OCI-LY7 (cell line): ENCODE results near the gene SLC39A13. TPM values are rescaled to one million over a fixed set of nuclear protein-coding genes. Genes with fewer than 3 reads are reported as not detected.

Experiments used
- BruUV-seq: library from RNA; stranded (reverse); fragments of 400-500 nt; replicated peaks from 2 replicates; lab custom pipeline; 2021; lab: Mats Ljungman, UMichigan
- CTCF ChIA-PET: fragments of 300-600 bp; sonication (Branson Sonifier 250); formaldehyde crosslinking; loops from one replicate; lab custom pipeline; 2022; ENCODE audit warnings: antibody characterized with exemption; ENCODE audit not compliant: unreplicated experiment; lab: Charles Lee
- POLR2A ChIA-PET: fragments of 300-600 bp; sonication (Branson Sonifier 250); formaldehyde crosslinking; loops from one replicate; lab custom pipeline; 2022; ENCODE audit warnings: antibody characterized with exemption; lab: Charles Lee
- DNase-seq: peaks from one replicate; pipeline ENCODE4 v3.0.0-alpha.2; 2015; ENCODE audit warnings: low spot score
- H2AFZ ChIP-seq: fragments of 200-600 bp; sonication (generic), shearing (Covaris generic); 2 replicates; pipeline ENCODE4 v1.6.1; 2014; ENCODE audit warnings: mild to moderate bottlenecking, antibody characterized with exemption, low read length, moderate library complexity
- H3K27ac ChIP-seq: fragments of 200-600 bp; sonication (generic); 2 replicates; pipeline ENCODE4 v1.5.1; 2014; ENCODE audit warnings: mixed run types, low read depth, mild to moderate bottlenecking, moderate library complexity, low read length, inconsistent platforms; ENCODE audit not compliant: poor library complexity, severe bottlenecking
- H3K36me3 ChIP-seq: fragments of 200-600 bp; sonication (generic); 2 replicates; pipeline ENCODE4 v1.6.1; 2014; ENCODE audit warnings: mild to moderate bottlenecking, antibody characterized with exemption, low read length, moderate library complexity, mixed read lengths; ENCODE audit not compliant: insufficient read depth
- H3K4me1 ChIP-seq: fragments of 200-600 bp; sonication (generic); 2 replicates; pipeline ENCODE4 v1.5.1; 2014; ENCODE audit warnings: mild to moderate bottlenecking, low read length; ENCODE audit not compliant: insufficient read depth, poor library complexity, severe bottlenecking
- H3K4me2 ChIP-seq: fragments of 200-600 bp; sonication (generic); 2 replicates; pipeline ENCODE4 v1.6.1; 2014; ENCODE audit warnings: mild to moderate bottlenecking, low read length
- H3K4me3 ChIP-seq: fragments of 200-600 bp; sonication (generic); 2 replicates; pipeline ENCODE4 v1.5.1; 2014; ENCODE audit warnings: mild to moderate bottlenecking, low read depth, low read length; ENCODE audit not compliant: poor library complexity, severe bottlenecking
- H3K79me2 ChIP-seq: fragments of 200-600 bp; sonication (generic); 2 replicates; pipeline ENCODE4 v1.6.1; 2016; ENCODE audit warnings: low read depth, mild to moderate bottlenecking, low read length, moderate library complexity, mixed read lengths; ENCODE audit not compliant: insufficient read depth
- H3K9me2 ChIP-seq: fragments of 200-600 bp; sonication (generic); 2 replicates; pipeline ENCODE4 v1.6.1; 2016; ENCODE audit warnings: mild to moderate bottlenecking, low read length, mixed read lengths; ENCODE audit not compliant: insufficient read depth
- H3K9me3 ChIP-seq: fragments of 200-600 bp; sonication (generic); 2 replicates; pipeline ENCODE4 v1.6.1; 2014; ENCODE audit warnings: mild to moderate bottlenecking, mixed run types, low read length, mixed read lengths
- H4K20me1 ChIP-seq: fragments of 200-600 bp; sonication (generic); 2 replicates; pipeline ENCODE4 v1.6.1; 2014; ENCODE audit warnings: mild to moderate bottlenecking, antibody characterized with exemption, low read length, moderate library complexity, mixed read lengths; ENCODE audit not compliant: insufficient read depth
- CTCF ChIP-seq: fragments of 200-600 bp; sonication (generic); conservative IDR thresholded peaks from 2 replicates; pipeline ENCODE4 v1.5.1; 2014; ENCODE audit warnings: mild to moderate bottlenecking, antibody characterized with exemption, low read length, moderate library complexity, mixed read lengths
- EZH2phosphoT487 ChIP-seq: fragments of 200-600 bp; sonication (generic); IDR thresholded peaks from 2 replicates; pipeline ENCODE4 v1.6.1; 2018; ENCODE audit warnings: low read depth, borderline replicate concordance, mild to moderate bottlenecking, mixed run types, antibody characterized with exemption, low read length, moderate library complexity, mixed read lengths
- intact Hi-C: fragments of 100-400 bp; cut with micrococcal nuclease; formaldehyde crosslinking; loops from one replicate; pipeline ENCODE4 v1.10.0; 2022; ENCODE audit not compliant: unreplicated experiment
- total RNA-seq, 2 experiments: library from RNA; depleted of rRNA in 1 of 2; stranded (reverse); fragments of >200 nt in 1 of 2; shearing (Covaris generic) in 1 of 2; gene quantifications; 2 replicates each; pipeline ENCODE4 v1.2.3, GENCODE V29; 2014 to 2022

SLC39A13 gene
- total RNA-seq, 2 experiments from 2014 or later, result 30.5 to 31.8 TPM

GRCh38 chr11:47388697-47389576, 19.5 kb upstream of the SLC39A13 start:
- POLR2A ChIA-PET, result interaction anchor here (0.6 to 1.9 kb wide), 3 partner anchors 10 to 187 kb away, joined by 3 to 11 read pairs (median 8); partner anchors contain the start of gene SPI1
- no peak overlapping the region for H2AFZ ChIP-seq
- no peak overlapping the region for H3K27ac ChIP-seq
- H3K4me1 ChIP-seq, result peaks cover 20% of the 10 kb centered on the region
- no peaks in the 10 kb centered on the region for H3K9me3 ChIP-seq
- BruUV-seq, result no TSS peak
- TF ChIP-seq EZH2phosphoT487 (no peak), CTCF (no peak)
- CTCF ChIA-PET, result no interaction called here
- no peaks in the 10 kb centered on the region for H4K20me1 ChIP-seq
- no peaks in the 10 kb centered on the region for H3K9me2 ChIP-seq
- intact Hi-C loops, result no loop called here
- H3K4me3 ChIP-seq, result no peak overlapping the region
- no peak overlapping the region for H3K4me2 ChIP-seq
- no peaks in the 10 kb centered on the region for H3K36me3 ChIP-seq
- no peak for DNase-seq
- H3K79me2 ChIP-seq, result no peaks in the 10 kb centered on the region

GRCh38 chr11:47389577-47390421, 18.6 kb upstream of the SLC39A13 start:
- Histone ChIP-seq H3K4me1 (peaks cover 29% of the 10 kb centered on the region), H3K79me2 (no peaks in the 10 kb centered on the region), H3K9me3 (no peaks in the 10 kb centered on the region)

More at GRCh38 chr11:47389577-47390421, 18.6 kb upstream of the SLC39A13 start:
- DNase-seq, result no peak
- ChIA-PET CTCF (no interaction called here), POLR2A (interaction anchor here (1.1 to 1.9 kb wide), 2 partner anchors 9 to 10 kb away, joined by 3 to 11 read pairs; no protein-coding TSS in a partner anchor)
- Histone ChIP-seq H4K20me1 (no peaks in the 10 kb centered on the region), H3K9me2 (no peaks in the 10 kb centered on the region), H3K4me2 (no peak overlapping the region), H3K27ac (no peak overlapping the region), H3K36me3 (no peaks in the 10 kb centered on the region), H2AFZ (no peak overlapping the region), H3K4me3 (no peak overlapping the region)
- intact Hi-C loops, result loop anchor here (10.0 kb wide), 1 partner anchor 635 kb away; no protein-coding TSS in a partner anchor
- no TSS peak for BruUV-seq
- no peak for TF ChIP-seq CTCF
- no peak for TF ChIP-seq EZH2phosphoT487
